OCI-LY7 (cell line): Measurements from ENCODE around the gene ERP44.
"Not testable (repeated sequence)": the region's sequence is repeated elsewhere in the genome, so short reads cannot be mapped to it uniquely, and the experiment has no call there.

Experiments used
- CTCF ChIP-seq: fragments of 200-600 bp; sonication (generic); conservative IDR thresholded peaks from 2 replicates; pipeline ENCODE4 v1.5.1; 2014; ENCODE audit warnings: mild to moderate bottlenecking, antibody characterized with exemption, low read length, moderate library complexity, mixed read lengths
- EZH2phosphoT487 ChIP-seq: fragments of 200-600 bp; sonication (generic); IDR thresholded peaks from 2 replicates; pipeline ENCODE4 v1.6.1; 2018; ENCODE audit warnings: low read depth, borderline replicate concordance, mild to moderate bottlenecking, mixed run types, antibody characterized with exemption, low read length, moderate library complexity, mixed read lengths

GRCh38 chr9:100062683-100063082 lies 36.1 kb downstream of the ERP44 start:
- TF ChIP-seq CTCF, EZH2phosphoT487: not testable (repeated sequence)
